ENCODE results near the gene CACNB4.
"Not testable (repeated sequence)": the region's sequence is repeated elsewhere in the genome, so short reads cannot be mapped to it uniquely, and the experiment has no call there.

The CACNB4 gene

GRCh38 chr2:152098496-152099366 lies at the start of gene CACNB4:
TSS of gene CACNB4 (minus strand) at chr2:152099044.
- no peak for DNase-seq

- no peak for DNase-seq
Observed at GRCh38 chr2:152134488-152135280, 35.8 kb upstream of the CACNB4 start.

GRCh38 chr2:152132306-152132705 lies 33.5 kb upstream of the CACNB4 start:
- DNase-seq = no peak

- DNase-seq = no peak
Observed at GRCh38 chr2:152127628-152128027, 28.8 kb upstream of the CACNB4 start.

- DNase-seq = no peak
Observed at GRCh38 chr2:152126664-152127063, 27.8 kb upstream of the CACNB4 start.

GRCh38 chr2:152122161-152122560 lies 23.3 kb upstream of the CACNB4 start:
- DNase-seq = no peak

GRCh38 chr2:152120430-152120829 lies 21.6 kb upstream of the CACNB4 start:
- DNase-seq = no peak

GRCh38 chr2:152115952-152116351 lies 17.1 kb upstream of the CACNB4 start:
- DNase-seq = no peak

GRCh38 chr2:152114366-152114765 lies 15.5 kb upstream of the CACNB4 start:
- DNase-seq = no peak

- DNase-seq = not testable (repeated sequence)
Observed at GRCh38 chr2:152107140-152107539, 8.3 kb upstream of the CACNB4 start.

- no peak for DNase-seq
Observed at GRCh38 chr2:152106464-152106863, 7.6 kb upstream of the CACNB4 start.

- no peak for DNase-seq
Observed at GRCh38 chr2:152103271-152103670, 4.4 kb upstream of the CACNB4 start.

- no peak for DNase-seq
Observed at GRCh38 chr2:152100961-152101360, 2.1 kb upstream of the CACNB4 start.

GRCh38 chr2:152099367-152100050 lies 665 bp upstream of the CACNB4 start:
- no peak for DNase-seq

GRCh38 chr2:152097801-152098495 lies 896 bp downstream of the CACNB4 start:
- DNase-seq = no peak

GRCh38 chr2:152097290-152097800 lies 1.5 kb downstream of the CACNB4 start:
- no peak for DNase-seq

- no peak for DNase-seq
Observed at GRCh38 chr2:152095146-152095545, 3.7 kb downstream of the CACNB4 start.

- DNase-seq = no peak
Observed at GRCh38 chr2:152094014-152094413, 4.8 kb downstream of the CACNB4 start.

GRCh38 chr2:152093464-152093863 lies 5.4 kb downstream of the CACNB4 start:
- DNase-seq = no peak

- no peak for DNase-seq
Observed at GRCh38 chr2:152092095-152092494, 6.7 kb downstream of the CACNB4 start.

GRCh38 chr2:152090726-152091125 lies 8.1 kb downstream of the CACNB4 start:
- DNase-seq = not testable (repeated sequence)

GRCh38 chr2:152089238-152089637 lies 9.6 kb downstream of the CACNB4 start:
- no peak for DNase-seq

- DNase-seq = no peak
Observed at GRCh38 chr2:152088006-152088405, 10.8 kb downstream of the CACNB4 start.
